SK-N-SH treated with all-trans-retinoic acid at 6 μM for 48 hours (cell line): ENCODE data around the gene EOMES.

ENCODE experiments used
- ATAC-seq: fragments of 200-7000 bp; cut with Tn5 transposase; 3 replicates; pipeline ENCODE4 v1.9.1; 2020; ENCODE audit warnings: mild to moderate bottlenecking, moderate library complexity
- ARNTL ChIP-seq: fragments of 450-650 bp; formaldehyde crosslinking; IDR thresholded peaks from 2 replicates; pipeline ENCODE4 v1.5.0; 2020; ENCODE audit warnings: low read depth, mild to moderate bottlenecking, moderate library complexity, borderline replicate concordance
- BACH2 ChIP-seq: fragments of 250-450 bp; sonication (Bioruptor Pico); IDR thresholded peaks from 2 replicates; pipeline ENCODE4 v1.9.0; 2021; ENCODE audit warnings: mild to moderate bottlenecking, borderline replicate concordance
- CSDC2 ChIP-seq: fragments of 250-450 bp; sonication (Bioruptor Pico); IDR thresholded peaks from 2 replicates; pipeline ENCODE4 v1.5.0; 2020; ENCODE audit warnings: mild to moderate bottlenecking, moderate library complexity
- ESRRG ChIP-seq: fragments of 250-450 bp; sonication (Bioruptor Pico); IDR thresholded peaks from 2 replicates; pipeline ENCODE4 v1.6.1; 2021; ENCODE audit warnings: mild to moderate bottlenecking
- GLIS3 ChIP-seq: fragments of 250-450 bp; sonication (Bioruptor Pico); IDR thresholded peaks from 2 replicates; pipeline ENCODE4 v1.5.0; 2020; ENCODE audit warnings: mild to moderate bottlenecking, moderate library complexity
- ISL1 ChIP-seq: fragments of 250-450 bp; sonication (Bioruptor Pico); IDR thresholded peaks from 2 replicates; pipeline ENCODE4 v2.1.2; 2022; ENCODE audit warnings: mild to moderate bottlenecking, moderate library complexity
- OSR1 ChIP-seq: fragments of 250-450 bp; sonication (Bioruptor Pico); IDR thresholded peaks from 2 replicates; pipeline ENCODE4 v1.8.0; 2022; ENCODE audit warnings: moderate library complexity, mild to moderate bottlenecking, inconsistent platforms
- PPARA ChIP-seq: fragments of 250-450 bp; sonication (Bioruptor Pico); IDR thresholded peaks from 2 replicates; pipeline ENCODE4 v1.5.0; 2020; ENCODE audit warnings: mild to moderate bottlenecking, borderline replicate concordance
- RARB ChIP-seq: fragments of 250-450 bp; sonication (Bioruptor Pico); IDR thresholded peaks from 2 replicates; pipeline ENCODE4 v1.8.0; 2021; ENCODE audit warnings: mild to moderate bottlenecking, moderate library complexity
- SNAI2 ChIP-seq: fragments of 250-450 bp; sonication (Bioruptor Pico); IDR thresholded peaks from 2 replicates; pipeline ENCODE4 v1.5.0; 2020; ENCODE audit warnings: mild to moderate bottlenecking, moderate library complexity
- TCF4 ChIP-seq: fragments of 250-450 bp; sonication (Bioruptor Pico); IDR thresholded peaks from 2 replicates; pipeline ENCODE4 v1.8.0; 2021; ENCODE audit warnings: mild to moderate bottlenecking, moderate library complexity, borderline replicate concordance
- TSHZ2 ChIP-seq: fragments of 250-450 bp; sonication (Bioruptor Pico); IDR thresholded peaks from 2 replicates; pipeline ENCODE4 v1.5.0; 2020; ENCODE audit warnings: mild to moderate bottlenecking, moderate library complexity
- ZC3H10 ChIP-seq: fragments of 250-450 bp; sonication (Bioruptor Pico); IDR thresholded peaks from 2 replicates; pipeline ENCODE4 v1.5.1; 2021; ENCODE audit warnings: mild to moderate bottlenecking, moderate library complexity
- ZFP3 ChIP-seq: fragments of 250-450 bp; sonication (Bioruptor Pico); IDR thresholded peaks from 2 replicates; pipeline ENCODE4 v1.5.0; 2020; ENCODE audit warnings: mild to moderate bottlenecking, moderate library complexity
- ZFP30 ChIP-seq: fragments of 450-650 bp; formaldehyde crosslinking; IDR thresholded peaks from 2 replicates; pipeline ENCODE4 v1.5.0; 2022; ENCODE audit warnings: mild to moderate bottlenecking, moderate library complexity
- ZNF565 ChIP-seq: fragments of 450-650 bp; formaldehyde crosslinking; conservative IDR thresholded peaks from 2 replicates; pipeline ENCODE4 v1.5.0; 2020; ENCODE audit warnings: low read depth, mild to moderate bottlenecking, moderate library complexity
- ZNF70 ChIP-seq: fragments of 450-650 bp; formaldehyde crosslinking; IDR thresholded peaks from 2 replicates; pipeline ENCODE4 v1.5.0; 2020; ENCODE audit warnings: mild to moderate bottlenecking, moderate library complexity
- ZNF8 ChIP-seq: fragments of 450-650 bp; formaldehyde crosslinking; IDR thresholded peaks from 2 replicates; pipeline ENCODE4 v1.5.0; 2020; ENCODE audit warnings: mild to moderate bottlenecking, moderate library complexity
- TF ChIP-seq, protein P1 (sequence below): fragments of 250-450 bp; sonication (Bioruptor Pico); IDR thresholded peaks from 2 replicates; pipeline ENCODE4 v1.8.0; 2020; ENCODE audit warnings: mild to moderate bottlenecking, moderate library complexity, borderline replicate concordance
- TF ChIP-seq, protein P2 (sequence below): fragments of 250-450 bp; sonication (Bioruptor Pico); IDR thresholded peaks from 2 replicates; pipeline ENCODE4 v1.5.1; 2020; ENCODE audit warnings: low read depth, mild to moderate bottlenecking, moderate library complexity
- TF ChIP-seq, protein P3 (sequence below): fragments of 250-450 bp; sonication (Bioruptor Pico); IDR thresholded peaks from 2 replicates; pipeline ENCODE4 v1.5.1; 2021; ENCODE audit warnings: mild to moderate bottlenecking, moderate library complexity

The EOMES gene

GRCh38 chr3:27723001-27723445 lies 900 bp upstream of the EOMES start:
- no peak for ATAC-seq
- TF ChIP-seq GLIS3 (CRISPR knock-in tag): no peak
- TF ChIP-seq OSR1 (CRISPR knock-in tag): no peak
- TF ChIP-seq ARNTL (CRISPR knock-in tag): no peak
- TF ChIP-seq, protein P1, sequence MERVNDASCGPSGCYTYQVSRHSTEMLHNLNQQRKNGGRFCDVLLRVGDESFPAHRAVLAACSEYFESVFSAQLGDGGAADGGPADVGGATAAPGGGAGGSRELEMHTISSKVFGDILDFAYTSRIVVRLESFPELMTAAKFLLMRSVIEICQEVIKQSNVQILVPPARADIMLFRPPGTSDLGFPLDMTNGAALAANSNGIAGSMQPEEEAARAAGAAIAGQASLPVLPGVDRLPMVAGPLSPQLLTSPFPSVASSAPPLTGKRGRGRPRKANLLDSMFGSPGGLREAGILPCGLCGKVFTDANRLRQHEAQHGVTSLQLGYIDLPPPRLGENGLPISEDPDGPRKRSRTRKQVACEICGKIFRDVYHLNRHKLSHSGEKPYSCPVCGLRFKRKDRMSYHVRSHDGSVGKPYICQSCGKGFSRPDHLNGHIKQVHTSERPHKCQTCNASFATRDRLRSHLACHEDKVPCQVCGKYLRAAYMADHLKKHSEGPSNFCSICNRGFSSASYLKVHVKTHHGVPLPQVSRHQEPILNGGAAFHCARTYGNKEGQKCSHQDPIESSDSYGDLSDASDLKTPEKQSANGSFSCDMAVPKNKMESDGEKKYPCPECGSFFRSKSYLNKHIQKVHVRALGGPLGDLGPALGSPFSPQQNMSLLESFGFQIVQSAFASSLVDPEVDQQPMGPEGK (CRISPR knock-in tag): no peak
- TF ChIP-seq RARB (CRISPR knock-in tag): no peak
- no peak for TF ChIP-seq ZFP30 (CRISPR knock-in tag)
- TF ChIP-seq TSHZ2 (CRISPR knock-in tag): no peak

GRCh38 chr3:27720899-27721716 lies 1.0 kb downstream of the EOMES start:
- no peak for TF ChIP-seq ISL1 (CRISPR knock-in tag)
- TF ChIP-seq ZFP30 (CRISPR knock-in tag): no peak
- TF ChIP-seq, protein P1 (CRISPR knock-in tag): no peak
- TF ChIP-seq GLIS3 (CRISPR knock-in tag): no peak
- TF ChIP-seq ZFP3 (CRISPR knock-in tag): no peak
- TF ChIP-seq CSDC2 (CRISPR knock-in tag): no peak
- no peak for TF ChIP-seq ZC3H10 (CRISPR knock-in tag)
- TF ChIP-seq RARB (CRISPR knock-in tag): no peak
- no peak for TF ChIP-seq BACH2 (CRISPR knock-in tag)
- no peak for TF ChIP-seq OSR1 (CRISPR knock-in tag)
- no peak for TF ChIP-seq ESRRG (CRISPR knock-in tag)
- no peak for TF ChIP-seq TCF4
- TF ChIP-seq ZNF8: no peak
- TF ChIP-seq ZNF70 (CRISPR knock-in tag): no peak
- TF ChIP-seq TSHZ2 (CRISPR knock-in tag): no peak
- TF ChIP-seq ZNF565: no peak
- no peak for TF ChIP-seq PPARA (CRISPR knock-in tag)
- TF ChIP-seq ARNTL (CRISPR knock-in tag): no peak
- ATAC-seq: peak; percentile 34; the same call in 2 of the 3 replicates

DNA sequence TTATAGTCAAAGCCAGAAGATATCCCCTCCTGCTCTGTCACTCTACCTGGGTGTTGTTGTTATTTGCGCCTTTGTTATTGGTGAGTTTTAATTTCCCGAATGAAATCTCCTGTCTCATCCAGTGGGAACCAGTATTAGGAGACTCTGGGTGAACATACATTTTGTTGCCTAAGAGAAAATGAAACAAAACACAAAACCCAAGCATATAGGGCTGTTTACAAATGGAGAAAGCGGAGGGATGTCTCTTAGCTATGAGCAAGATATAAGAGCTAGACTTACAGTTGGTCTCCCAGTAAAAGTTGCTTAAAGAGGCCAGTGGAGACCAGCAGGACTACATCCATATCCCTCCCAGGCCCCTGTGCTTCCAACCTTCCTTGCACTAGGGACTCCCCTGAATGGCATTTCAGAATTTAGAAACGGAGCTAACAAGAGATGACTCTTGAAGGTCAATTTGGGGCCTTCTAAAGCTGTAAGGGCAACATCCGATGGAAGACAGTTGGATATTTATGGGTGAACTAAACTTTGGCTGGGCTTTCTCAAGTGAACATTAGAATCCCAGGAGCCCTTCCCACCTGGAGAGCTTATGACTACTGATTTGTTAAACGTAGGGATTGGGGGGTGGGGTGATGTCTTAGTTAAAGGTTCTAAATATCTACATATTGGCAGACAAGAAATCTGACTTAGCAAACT lies 2.7 kb downstream of the EOMES start:
- no peak for ATAC-seq
- TF ChIP-seq SNAI2 (no peak), TCF4 (no peak), BACH2 (CRISPR knock-in tag) (no peak), ZFP30 (CRISPR knock-in tag) (no peak), GLIS3 (CRISPR knock-in tag) (no peak), ZFP3 (CRISPR knock-in tag) (no peak), ESRRG (CRISPR knock-in tag) (no peak), PPARA (CRISPR knock-in tag) (no peak)
- TF ChIP-seq, protein P2, sequence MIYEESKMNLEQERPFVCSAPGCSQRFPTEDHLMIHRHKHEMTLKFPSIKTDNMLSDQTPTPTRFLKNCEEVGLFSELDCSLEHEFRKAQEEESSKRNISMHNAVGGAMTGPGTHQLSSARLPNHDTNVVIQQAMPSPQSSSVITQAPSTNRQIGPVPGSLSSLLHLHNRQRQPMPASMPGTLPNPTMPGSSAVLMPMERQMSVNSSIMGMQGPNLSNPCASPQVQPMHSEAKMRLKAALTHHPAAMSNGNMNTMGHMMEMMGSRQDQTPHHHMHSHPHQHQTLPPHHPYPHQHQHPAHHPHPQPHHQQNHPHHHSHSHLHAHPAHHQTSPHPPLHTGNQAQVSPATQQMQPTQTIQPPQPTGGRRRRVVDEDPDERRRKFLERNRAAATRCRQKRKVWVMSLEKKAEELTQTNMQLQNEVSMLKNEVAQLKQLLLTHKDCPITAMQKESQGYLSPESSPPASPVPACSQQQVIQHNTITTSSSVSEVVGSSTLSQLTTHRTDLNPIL (CRISPR knock-in tag): no peak
- TF ChIP-seq, protein P1 (CRISPR knock-in tag): no peak
- TF ChIP-seq, protein P3, sequence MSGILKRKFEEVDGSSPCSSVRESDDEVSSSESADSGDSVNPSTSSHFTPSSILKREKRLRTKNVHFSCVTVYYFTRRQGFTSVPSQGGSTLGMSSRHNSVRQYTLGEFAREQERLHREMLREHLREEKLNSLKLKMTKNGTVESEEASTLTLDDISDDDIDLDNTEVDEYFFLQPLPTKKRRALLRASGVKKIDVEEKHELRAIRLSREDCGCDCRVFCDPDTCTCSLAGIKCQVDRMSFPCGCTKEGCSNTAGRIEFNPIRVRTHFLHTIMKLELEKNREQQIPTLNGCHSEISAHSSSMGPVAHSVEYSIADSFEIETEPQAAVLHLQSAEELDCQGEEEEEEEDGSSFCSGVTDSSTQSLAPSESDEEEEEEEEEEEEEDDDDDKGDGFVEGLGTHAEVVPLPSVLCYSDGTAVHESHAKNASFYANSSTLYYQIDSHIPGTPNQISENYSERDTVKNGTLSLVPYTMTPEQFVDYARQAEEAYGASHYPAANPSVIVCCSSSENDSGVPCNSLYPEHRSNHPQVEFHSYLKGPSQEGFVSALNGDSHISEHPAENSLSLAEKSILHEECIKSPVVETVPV (CRISPR knock-in tag): no peak
